Measurements from ENCODE around the gene SSH3.
A peak's percentile ranks its signal among the peaks of the same experiment; 100 is the strongest.

Gene SSH3

DNA sequence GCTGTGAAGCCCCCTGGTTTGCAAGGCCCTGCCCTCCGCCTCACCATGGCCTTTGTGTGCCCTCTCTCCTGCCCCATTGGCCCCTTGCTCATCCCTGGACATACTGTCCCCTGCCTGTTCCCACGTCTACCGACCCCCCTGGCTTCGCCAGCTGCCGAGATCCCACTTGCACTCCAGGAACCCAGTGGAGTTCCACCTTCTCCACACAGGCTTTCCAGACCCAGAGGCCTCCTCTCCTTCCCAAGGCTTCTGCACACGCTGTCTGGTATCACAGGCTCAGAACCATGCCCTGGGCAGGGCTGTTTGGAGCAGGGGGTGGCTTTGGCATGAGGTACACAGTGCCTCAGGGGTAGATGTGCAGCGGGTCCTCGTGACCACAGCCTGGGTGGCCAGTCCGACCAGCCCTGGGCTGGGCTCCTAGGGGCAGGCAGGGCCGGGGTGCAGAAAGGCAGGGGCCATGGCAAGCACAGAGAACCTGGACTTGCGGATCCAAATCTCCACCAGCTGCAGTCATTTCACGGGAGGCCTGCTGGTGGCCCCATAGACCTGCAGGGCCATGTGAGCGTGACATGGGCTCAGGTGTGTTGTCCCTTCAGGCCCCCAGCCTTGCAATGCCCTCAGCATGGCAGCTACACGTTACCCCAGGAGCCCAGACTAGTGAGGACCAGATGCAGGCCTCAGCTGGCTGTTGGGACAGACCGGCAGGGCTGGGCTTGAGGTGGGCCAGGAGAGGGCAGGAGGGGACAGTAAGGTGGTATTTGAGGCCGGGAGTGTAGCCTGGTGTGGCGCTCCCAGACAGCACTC is 27.5 kb upstream of the SSH3 start:
- Histone ChIP-seq H3K9me3 (ENCODE audit: control insufficient read depth, insufficient read depth, low read length) (no peaks in the 10 kb centered on the region), H3K27me3 (ENCODE audit: control insufficient read depth, insufficient read depth, low read length) (no peaks in the 10 kb centered on the region), H3K9ac (ENCODE audit: low read depth, low read length) (no peak overlapping the region), H3K36me3 (ENCODE audit: control insufficient read depth, insufficient read depth, low read length) (peaks cover 25% of the 10 kb centered on the region), H3K27ac (ENCODE audit: low read depth, low read length) (no peak overlapping the region), H3K4me1 (ENCODE audit: control insufficient read depth, insufficient read depth, low read length) (peaks cover 18% of the 10 kb centered on the region), H3K4me3 (ENCODE audit: low read depth, low read length) (no peak overlapping the region)

DNA sequence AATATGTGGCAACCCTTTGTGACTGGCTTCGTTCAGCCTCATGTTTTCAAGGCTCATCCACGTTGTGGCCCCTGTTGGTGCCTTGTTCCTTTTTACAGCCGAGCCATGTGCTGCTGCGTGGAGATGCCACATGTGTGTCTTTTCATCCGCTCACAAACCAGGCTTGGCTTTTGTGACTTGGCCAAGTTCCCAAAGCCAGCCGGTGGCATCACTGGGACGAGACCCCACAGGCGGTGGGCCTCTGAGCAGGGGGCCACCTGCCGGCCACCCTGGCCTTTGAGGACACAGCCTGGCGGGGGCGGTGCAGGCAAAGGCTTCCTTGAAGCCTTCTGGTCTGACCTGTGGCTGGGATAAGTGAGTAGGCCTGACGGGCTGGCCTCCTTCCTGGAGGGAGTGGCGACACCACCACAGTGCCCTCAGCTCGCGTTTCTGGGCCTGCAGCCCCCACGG is 26.5 kb upstream of the SSH3 start:
- no peak overlapping the region for H3K4me3 ChIP-seq (ENCODE audit: low read depth, low read length)
- H3K9ac ChIP-seq (ENCODE audit: low read depth, low read length): peak overlapping the region; percentile 22; the same call in 1 of the 2 replicates
- peaks cover 12% of the 10 kb centered on the region for H3K4me1 ChIP-seq (ENCODE audit: control insufficient read depth, insufficient read depth, low read length)
- peaks cover 34% of the 10 kb centered on the region for H3K36me3 ChIP-seq (ENCODE audit: control insufficient read depth, insufficient read depth, low read length)
- peak overlapping the region; percentile 79 for H3K27ac ChIP-seq (ENCODE audit: low read depth, low read length)
- no peaks in the 10 kb centered on the region for H3K9me3 ChIP-seq (ENCODE audit: control insufficient read depth, insufficient read depth, low read length)
- H3K27me3 ChIP-seq (ENCODE audit: control insufficient read depth, insufficient read depth, low read length): no peaks in the 10 kb centered on the region

DNA sequence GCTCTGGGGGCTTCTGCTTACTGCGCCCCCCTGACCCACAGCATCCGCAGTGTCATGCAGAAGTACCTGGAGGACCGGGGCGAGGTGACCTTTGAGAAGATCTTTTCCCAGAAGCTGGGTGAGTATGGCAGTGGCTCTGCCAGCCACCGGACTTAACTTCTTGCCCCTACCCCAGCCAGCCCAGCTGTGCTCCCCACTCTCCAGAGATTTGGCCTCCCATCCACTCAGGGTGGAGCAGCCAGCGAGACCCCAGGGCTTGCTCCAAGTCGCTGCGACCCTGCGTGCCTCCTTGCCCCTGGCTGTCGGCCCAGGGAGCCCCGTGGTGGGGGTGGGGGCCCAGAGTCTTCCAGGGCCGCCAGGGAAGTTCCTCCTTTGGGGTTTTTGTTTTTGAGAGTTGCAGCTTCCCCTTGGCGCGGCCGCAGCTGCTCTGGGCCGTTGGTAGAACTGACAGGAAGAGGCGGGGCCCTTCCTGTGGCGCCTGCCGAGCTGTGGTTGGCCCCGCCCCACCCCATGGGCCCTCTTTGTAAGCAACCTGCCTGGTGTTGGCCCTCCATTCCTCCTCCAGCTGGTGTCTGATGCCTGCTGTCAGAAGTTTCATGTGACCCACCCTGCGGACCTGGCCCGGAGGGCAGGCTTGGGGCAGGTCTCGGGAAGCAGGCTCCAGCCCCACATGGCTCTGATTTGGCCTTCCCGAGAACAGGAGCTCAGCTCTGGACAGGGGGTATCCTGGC is 25.9 kb upstream of the SSH3 start:
- peaks cover 39% of the 10 kb centered on the region for H3K36me3 ChIP-seq (ENCODE audit: control insufficient read depth, insufficient read depth, low read length)
- no peak overlapping the region for H3K4me3 ChIP-seq (ENCODE audit: low read depth, low read length)
- H3K27ac ChIP-seq (ENCODE audit: low read depth, low read length): peak overlapping the region; percentile 79
- H3K9ac ChIP-seq (ENCODE audit: low read depth, low read length): peak overlapping the region; percentile 22; the same call in 1 of the 2 replicates
- H3K4me1 ChIP-seq (ENCODE audit: control insufficient read depth, insufficient read depth, low read length): peaks cover 12% of the 10 kb centered on the region
- no peaks in the 10 kb centered on the region for H3K9me3 ChIP-seq (ENCODE audit: control insufficient read depth, insufficient read depth, low read length)
- H3K27me3 ChIP-seq (ENCODE audit: control insufficient read depth, insufficient read depth, low read length): no peaks in the 10 kb centered on the region

DNA sequence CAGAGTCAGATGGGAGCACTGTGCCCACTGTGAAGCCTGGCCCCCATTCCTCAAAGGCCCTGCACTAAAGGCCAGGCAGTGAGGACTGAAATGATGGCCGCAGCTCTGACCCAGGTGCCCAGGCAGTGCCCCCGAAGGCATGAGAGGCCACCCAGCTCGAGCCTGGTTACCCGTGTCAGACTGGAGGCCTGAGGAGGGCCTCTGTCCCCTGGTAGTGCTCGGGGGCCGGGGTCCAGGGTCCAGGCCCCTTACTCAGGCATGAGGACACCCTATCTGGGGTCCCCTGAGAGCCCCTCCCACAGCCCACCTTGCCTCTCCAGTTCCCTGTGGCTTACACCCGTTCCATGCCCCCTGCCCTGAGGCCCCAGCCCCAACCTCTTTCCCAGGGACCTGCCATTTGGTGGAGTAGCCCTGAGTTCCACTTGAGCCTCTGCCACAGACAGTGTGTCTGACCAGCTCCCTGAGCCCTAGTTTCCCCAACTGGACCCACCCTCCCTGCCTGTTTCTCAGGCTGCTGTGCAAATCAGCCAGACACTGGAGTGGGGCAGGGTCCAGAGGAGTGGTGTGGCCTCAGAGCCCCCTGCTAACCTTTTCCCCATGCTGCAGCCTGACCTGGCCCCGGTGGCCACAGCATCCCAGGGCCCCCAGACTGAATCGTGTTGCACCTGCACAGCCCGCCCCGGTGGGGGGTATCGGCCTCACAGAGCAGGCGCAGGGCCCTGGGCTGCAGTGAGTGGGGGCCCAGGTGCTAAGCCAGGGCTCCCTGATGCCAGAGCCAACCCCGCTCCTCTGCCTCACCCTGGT is 25.0 kb upstream of the SSH3 start:
- no peak overlapping the region for H3K4me3 ChIP-seq (ENCODE audit: low read depth, low read length)

DNA sequence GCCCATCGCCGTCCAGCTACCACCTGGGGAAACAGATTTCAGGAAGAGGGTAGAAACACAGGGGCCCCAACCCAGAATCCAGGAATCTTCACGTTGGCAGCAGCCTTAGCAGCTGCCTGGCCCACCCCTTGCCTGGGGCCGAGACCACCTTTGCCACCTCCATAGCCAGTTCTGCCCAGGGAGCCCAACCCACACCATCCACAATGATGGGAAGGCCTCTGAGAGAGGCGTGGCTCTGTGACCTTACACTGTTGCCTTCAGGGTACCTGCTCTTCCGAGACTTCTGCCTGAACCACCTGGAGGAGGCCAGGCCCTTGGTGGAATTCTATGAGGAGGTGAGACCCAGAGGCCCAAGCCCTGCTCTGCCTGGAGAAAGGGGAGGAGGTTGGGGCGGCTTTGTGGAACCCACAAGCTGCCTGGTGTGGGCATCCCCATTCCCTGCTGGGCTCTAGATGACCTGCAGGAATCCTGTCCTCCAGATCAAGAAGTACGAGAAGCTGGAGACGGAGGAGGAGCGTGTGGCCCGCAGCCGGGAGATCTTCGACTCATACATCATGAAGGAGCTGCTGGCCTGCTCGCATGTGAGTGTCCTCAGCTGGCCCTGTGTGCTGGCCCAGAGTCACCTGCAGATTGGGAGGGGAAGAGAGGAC is 24.3 kb upstream of the SSH3 start:
- Histone ChIP-seq H3K27me3 (ENCODE audit: control insufficient read depth, insufficient read depth, low read length) (no peaks in the 10 kb centered on the region), H3K4me3 (ENCODE audit: low read depth, low read length) (no peak overlapping the region), H3K9me3 (ENCODE audit: control insufficient read depth, insufficient read depth, low read length) (no peaks in the 10 kb centered on the region), H3K9ac (ENCODE audit: low read depth, low read length) (no peak overlapping the region), H3K27ac (ENCODE audit: low read depth, low read length) (no peak overlapping the region), H3K36me3 (ENCODE audit: control insufficient read depth, insufficient read depth, low read length) (peaks cover 53% of the 10 kb centered on the region), H3K4me1 (ENCODE audit: control insufficient read depth, insufficient read depth, low read length) (peaks cover 12% of the 10 kb centered on the region)

More for the DNA sequence above, 25.0 kb upstream of the SSH3 start:
- no peaks in the 10 kb centered on the region for H3K27me3 ChIP-seq (ENCODE audit: control insufficient read depth, insufficient read depth, low read length)
- no peak overlapping the region for H3K9ac ChIP-seq (ENCODE audit: low read depth, low read length)
- no peaks in the 10 kb centered on the region for H3K9me3 ChIP-seq (ENCODE audit: control insufficient read depth, insufficient read depth, low read length)
- peaks cover 12% of the 10 kb centered on the region for H3K4me1 ChIP-seq (ENCODE audit: control insufficient read depth, insufficient read depth, low read length)
- no peak overlapping the region for H3K27ac ChIP-seq (ENCODE audit: low read depth, low read length)
- H3K36me3 ChIP-seq (ENCODE audit: control insufficient read depth, insufficient read depth, low read length): peaks cover 45% of the 10 kb centered on the region

GRCh38 chr11:67279589-67280340 is 23.6 kb upstream of the SSH3 start:
- H3K4me1 ChIP-seq (ENCODE audit: control insufficient read depth, insufficient read depth, low read length): peaks cover 12% of the 10 kb centered on the region
- peaks cover 56% of the 10 kb centered on the region for H3K36me3 ChIP-seq (ENCODE audit: control insufficient read depth, insufficient read depth, low read length)
- H3K27ac ChIP-seq (ENCODE audit: low read depth, low read length): no peak overlapping the region
- no peak overlapping the region for H3K4me3 ChIP-seq (ENCODE audit: low read depth, low read length)
- no peak overlapping the region for H3K9ac ChIP-seq (ENCODE audit: low read depth, low read length)
- H3K9me3 ChIP-seq (ENCODE audit: control insufficient read depth, insufficient read depth, low read length): no peaks in the 10 kb centered on the region
- H3K27me3 ChIP-seq (ENCODE audit: control insufficient read depth, insufficient read depth, low read length): no peaks in the 10 kb centered on the region

GRCh38 chr11:67280341-67280787 is 23.0 kb upstream of the SSH3 start:
- Histone ChIP-seq H3K36me3 (ENCODE audit: control insufficient read depth, insufficient read depth, low read length) (peaks cover 61% of the 10 kb centered on the region), H3K4me1 (ENCODE audit: control insufficient read depth, insufficient read depth, low read length) (peaks cover 12% of the 10 kb centered on the region)

GRCh38 chr11:67280788-67281551 is 22.4 kb upstream of the SSH3 start:
- H3K27ac ChIP-seq (ENCODE audit: low read depth, low read length): no peak overlapping the region
- H3K4me3 ChIP-seq (ENCODE audit: low read depth, low read length): no peak overlapping the region
- peaks cover 12% of the 10 kb centered on the region for H3K4me1 ChIP-seq (ENCODE audit: control insufficient read depth, insufficient read depth, low read length)
- no peaks in the 10 kb centered on the region for H3K27me3 ChIP-seq (ENCODE audit: control insufficient read depth, insufficient read depth, low read length)
- H3K9ac ChIP-seq (ENCODE audit: low read depth, low read length): no peak overlapping the region
- H3K9me3 ChIP-seq (ENCODE audit: control insufficient read depth, insufficient read depth, low read length): no peaks in the 10 kb centered on the region
- H3K36me3 ChIP-seq (ENCODE audit: control insufficient read depth, insufficient read depth, low read length): peaks cover 67% of the 10 kb centered on the region

More at GRCh38 chr11:67280341-67280787, 23.0 kb upstream of the SSH3 start:
- Histone ChIP-seq H3K9me3 (ENCODE audit: control insufficient read depth, insufficient read depth, low read length) (no peaks in the 10 kb centered on the region), H3K27ac (ENCODE audit: low read depth, low read length) (no peak overlapping the region), H3K4me3 (ENCODE audit: low read depth, low read length) (no peak overlapping the region), H3K9ac (ENCODE audit: low read depth, low read length) (no peak overlapping the region), H3K27me3 (ENCODE audit: control insufficient read depth, insufficient read depth, low read length) (no peaks in the 10 kb centered on the region)

DNA sequence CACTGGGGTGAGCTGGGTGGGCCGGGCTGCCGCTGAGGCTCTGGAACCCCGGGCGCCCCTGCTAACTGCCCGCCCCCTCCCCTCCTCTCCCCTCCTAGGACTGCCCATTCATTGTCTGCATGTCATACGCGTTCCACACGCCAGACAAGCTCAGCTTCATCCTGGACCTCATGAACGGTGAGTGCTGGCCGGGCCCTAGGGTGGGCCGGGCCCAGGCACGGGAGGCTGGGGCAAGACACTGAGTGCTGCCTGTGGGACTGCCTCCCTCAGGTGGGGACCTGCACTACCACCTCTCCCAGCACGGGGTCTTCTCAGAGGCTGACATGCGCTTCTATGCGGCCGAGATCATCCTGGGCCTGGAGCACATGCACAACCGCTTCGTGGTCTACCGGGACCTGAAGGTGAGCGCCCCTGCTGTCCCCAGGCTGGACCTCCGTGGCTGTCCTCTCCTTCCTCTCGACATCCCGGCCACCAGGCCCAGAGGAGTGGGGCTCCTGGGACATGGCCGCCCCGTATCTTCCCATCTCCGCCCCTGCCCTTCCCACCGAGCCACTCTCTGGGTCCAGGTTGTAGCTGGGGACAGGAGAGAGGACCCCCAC is 21.7 kb upstream of the SSH3 start:
- no peaks in the 10 kb centered on the region for H3K9me3 ChIP-seq (ENCODE audit: control insufficient read depth, insufficient read depth, low read length)
- peaks cover 71% of the 10 kb centered on the region for H3K36me3 ChIP-seq (ENCODE audit: control insufficient read depth, insufficient read depth, low read length)
- H3K4me1 ChIP-seq (ENCODE audit: control insufficient read depth, insufficient read depth, low read length): peaks cover 10% of the 10 kb centered on the region
- no peak overlapping the region for H3K9ac ChIP-seq (ENCODE audit: low read depth, low read length)
- H3K27me3 ChIP-seq (ENCODE audit: control insufficient read depth, insufficient read depth, low read length): no peaks in the 10 kb centered on the region
- H3K4me3 ChIP-seq (ENCODE audit: low read depth, low read length): no peak overlapping the region
- H3K27ac ChIP-seq (ENCODE audit: low read depth, low read length): no peak overlapping the region

All from HUES48 (cell line).